ENCODE results near the gene SLC8A1.

Gene SLC8A1

DNA sequence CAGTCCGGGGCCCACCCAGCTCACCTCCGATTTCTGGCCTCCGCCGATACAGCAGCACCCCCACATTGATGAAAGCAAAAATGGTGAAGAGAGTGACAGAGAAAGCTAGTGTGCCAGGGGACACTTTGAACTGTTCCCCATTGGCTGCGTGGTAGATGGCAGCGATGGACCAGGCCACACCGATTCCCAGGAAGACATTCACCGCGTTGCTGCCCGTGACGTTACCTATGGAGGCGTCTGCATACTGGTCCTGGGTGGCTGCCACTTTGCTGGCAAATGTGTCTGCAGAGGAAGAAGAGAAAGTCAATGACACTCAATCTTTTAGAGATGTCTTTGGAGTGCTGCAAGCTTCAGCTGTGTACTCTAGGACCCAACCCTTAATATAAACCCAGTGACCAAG, 336.5 kb downstream of the SLC8A1 start:
- no peak overlapping the region for H3K4me3 ChIP-seq (ENCODE audit: low read depth, low read length)
- ChIA-PET CTCF (interaction anchor here (0.8 to 1.6 kb wide), 4 partner anchors 9 to 645 kb away, joined by 3 to 4 read pairs (median 4); no protein-coding TSS in a partner anchor), POLR2A (interaction anchor here (1.4 kb wide), 1 partner anchor 12 kb away, joined by 4 read pairs; no protein-coding TSS in a partner anchor)
- no peak for DNase-seq (ENCODE audit: low read depth, low spot score)
- TF ChIP-seq, protein P1, sequence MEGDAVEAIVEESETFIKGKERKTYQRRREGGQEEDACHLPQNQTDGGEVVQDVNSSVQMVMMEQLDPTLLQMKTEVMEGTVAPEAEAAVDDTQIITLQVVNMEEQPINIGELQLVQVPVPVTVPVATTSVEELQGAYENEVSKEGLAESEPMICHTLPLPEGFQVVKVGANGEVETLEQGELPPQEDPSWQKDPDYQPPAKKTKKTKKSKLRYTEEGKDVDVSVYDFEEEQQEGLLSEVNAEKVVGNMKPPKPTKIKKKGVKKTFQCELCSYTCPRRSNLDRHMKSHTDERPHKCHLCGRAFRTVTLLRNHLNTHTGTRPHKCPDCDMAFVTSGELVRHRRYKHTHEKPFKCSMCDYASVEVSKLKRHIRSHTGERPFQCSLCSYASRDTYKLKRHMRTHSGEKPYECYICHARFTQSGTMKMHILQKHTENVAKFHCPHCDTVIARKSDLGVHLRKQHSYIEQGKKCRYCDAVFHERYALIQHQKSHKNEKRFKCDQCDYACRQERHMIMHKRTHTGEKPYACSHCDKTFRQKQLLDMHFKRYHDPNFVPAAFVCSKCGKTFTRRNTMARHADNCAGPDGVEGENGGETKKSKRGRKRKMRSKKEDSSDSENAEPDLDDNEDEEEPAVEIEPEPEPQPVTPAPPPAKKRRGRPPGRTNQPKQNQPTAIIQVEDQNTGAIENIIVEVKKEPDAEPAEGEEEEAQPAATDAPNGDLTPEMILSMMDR (IDR thresholded peaks at IDR 0.05; ENCODE audit: insufficient read depth, low read length, missing control alignments) = no peak

DNA sequence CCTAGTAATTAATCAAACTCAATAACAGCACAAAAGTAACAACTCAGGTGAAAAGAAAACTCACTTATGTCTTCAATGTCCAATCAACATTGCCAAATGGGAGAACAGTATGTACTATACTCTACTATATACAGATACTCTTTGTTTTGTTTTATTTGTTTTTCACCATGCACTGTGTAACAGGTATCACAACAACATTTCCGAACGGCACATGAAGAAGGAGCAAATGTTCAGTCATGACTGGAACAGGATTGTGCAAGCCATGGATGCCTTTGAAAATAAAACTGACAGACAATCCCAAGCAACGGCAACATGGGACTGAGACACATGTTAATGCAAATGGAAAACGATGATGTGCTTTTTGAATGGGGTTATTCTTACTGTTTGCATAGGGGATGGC, 337.9 kb downstream of the SLC8A1 start:
- TF ChIP-seq, protein P1 (IDR thresholded peaks at IDR 0.05; ENCODE audit: insufficient read depth, low read length, missing control alignments) = no peak
- POLR2A ChIA-PET = no interaction called here
- CTCF ChIA-PET = interaction anchor here (0.8 kb wide), 1 partner anchor 10 kb away, joined by 3 read pairs; no protein-coding TSS in a partner anchor

DNA sequence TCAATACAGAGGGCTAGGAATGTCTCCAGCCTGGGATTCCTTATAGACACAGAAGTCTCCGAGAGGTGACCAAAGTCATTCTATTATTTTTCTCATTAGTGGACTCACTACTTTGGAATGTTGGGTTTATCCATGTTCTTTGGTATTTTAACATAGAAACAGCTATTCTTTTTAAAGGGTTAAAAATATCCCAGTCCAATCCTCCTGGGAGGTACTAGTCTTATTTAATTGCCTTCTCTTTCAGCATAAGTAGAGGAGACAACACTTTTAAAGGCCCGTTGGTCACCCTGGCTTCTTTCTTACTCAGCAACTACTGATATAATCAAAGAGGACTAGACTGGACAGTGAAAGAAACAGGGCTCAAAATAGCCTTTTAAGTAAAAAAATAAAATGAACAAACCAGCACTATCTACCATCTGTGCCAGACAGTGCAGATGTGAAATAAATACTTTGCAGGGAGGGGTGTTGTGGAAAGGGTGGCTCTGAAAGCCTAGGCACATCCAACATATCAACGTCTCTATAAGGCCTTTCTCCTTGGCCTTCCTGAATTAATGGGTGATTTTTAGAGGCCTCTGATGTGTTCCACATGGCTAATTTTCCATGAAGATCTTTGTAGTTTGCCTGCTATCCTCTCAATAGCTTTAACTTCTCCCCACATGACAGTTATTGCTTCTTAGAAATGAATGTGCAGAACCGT, 338.5 kb downstream of the SLC8A1 start:
- ChIA-PET POLR2A (interaction anchor here (0.7 kb wide), 1 partner anchor 10 kb away, joined by 3 read pairs; no protein-coding TSS in a partner anchor), CTCF (no interaction called here)
- no peak for DNase-seq (ENCODE audit: low read depth, low spot score)
- no peak overlapping the region for H3K4me3 ChIP-seq (ENCODE audit: low read depth, low read length)
- TF ChIP-seq, protein P1 (IDR thresholded peaks at IDR 0.05; ENCODE audit: insufficient read depth, low read length, missing control alignments) = no peak

More for the DNA sequence above, 337.9 kb downstream of the SLC8A1 start:
- no peak for DNase-seq (ENCODE audit: low read depth, low spot score)
- H3K4me3 ChIP-seq (ENCODE audit: low read depth, low read length) = no peak overlapping the region

DNA sequence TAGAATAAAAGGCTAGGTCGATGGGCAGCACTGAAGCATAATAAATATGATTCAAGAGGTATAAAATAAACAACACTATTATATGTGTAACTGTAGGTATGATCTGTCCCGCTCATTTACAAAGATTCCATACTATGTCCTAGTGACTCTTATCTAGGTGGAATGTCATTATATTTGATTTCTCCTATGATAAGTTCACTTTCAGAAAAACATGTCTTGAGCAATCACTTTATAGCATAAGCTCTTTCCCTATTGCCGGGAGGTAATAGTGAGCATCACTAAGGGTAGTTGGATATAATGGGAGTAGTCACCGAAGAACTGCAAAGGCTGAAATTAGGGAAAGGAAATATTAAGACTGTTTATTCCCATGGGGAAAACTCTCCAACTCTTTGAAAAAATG, 342.5 kb downstream of the SLC8A1 start:
- POLR2A ChIA-PET = no interaction called here
- H3K4me3 ChIP-seq (ENCODE audit: low read depth, low read length) = no peak overlapping the region
- TF ChIP-seq, protein P1 (IDR thresholded peaks at IDR 0.05; ENCODE audit: insufficient read depth, low read length, missing control alignments) = no peak
- no peak for DNase-seq (ENCODE audit: low read depth, low spot score)
- CTCF ChIA-PET = interaction anchor here (1.0 kb wide), 2 partner anchors 17 to 186 kb away, joined by 3 to 4 read pairs; no protein-coding TSS in a partner anchor

DNA sequence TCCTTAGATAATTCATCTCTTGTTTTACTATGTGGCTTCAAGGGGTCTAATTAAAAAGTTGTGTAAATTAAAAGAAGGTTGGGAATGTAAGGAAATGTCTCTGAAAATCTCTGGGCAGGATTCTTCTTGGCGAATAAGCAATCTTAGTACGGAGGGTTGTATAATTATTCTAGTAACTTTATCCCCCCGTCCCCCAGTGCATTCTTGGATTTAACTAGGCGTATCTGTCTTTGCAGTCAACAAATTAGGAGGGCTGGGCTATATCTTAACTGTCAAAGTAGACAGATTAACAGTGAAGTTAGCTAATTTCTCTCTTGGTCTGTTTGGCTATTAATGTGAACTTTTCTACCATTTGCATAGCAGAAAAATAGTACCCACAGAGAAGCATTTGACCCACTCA, 343.0 kb downstream of the SLC8A1 start:
- POLR2A ChIA-PET = no interaction called here
- no peak for DNase-seq (ENCODE audit: low read depth, low spot score)
- TF ChIP-seq, protein P1 (IDR thresholded peaks at IDR 0.05; ENCODE audit: insufficient read depth, low read length, missing control alignments) = no peak
- CTCF ChIA-PET = interaction anchor here (1.0 kb wide), 2 partner anchors 17 to 185 kb away, joined by 3 to 4 read pairs; no protein-coding TSS in a partner anchor
- no peak overlapping the region for H3K4me3 ChIP-seq (ENCODE audit: low read depth, low read length)

DNA sequence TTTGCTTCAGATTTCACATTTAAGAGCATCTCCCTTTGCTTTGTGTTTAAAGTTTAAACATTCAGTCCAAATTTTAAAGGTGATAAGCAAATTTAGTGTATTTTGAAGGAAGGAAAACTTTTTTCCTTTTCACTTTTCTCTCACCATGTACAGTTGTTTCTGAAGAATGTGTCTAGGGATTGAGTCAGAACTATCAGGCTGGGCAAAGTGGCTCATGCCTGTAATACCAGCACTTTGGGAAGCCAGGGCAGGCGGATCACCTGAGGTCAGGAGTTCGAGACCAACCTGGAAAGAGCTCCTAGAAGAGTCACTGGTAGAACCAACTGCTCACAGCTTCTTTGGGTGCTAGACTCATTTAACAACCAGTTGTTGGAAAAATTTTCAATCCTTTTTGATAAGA, 345.8 kb downstream of the SLC8A1 start:
- H3K4me3 ChIP-seq (ENCODE audit: low read depth, low read length) = no peak overlapping the region
- ChIA-PET POLR2A (interaction anchor here (1.0 to 1.4 kb wide), 3 partner anchors 17 to 345 kb away, joined by 3 to 4 read pairs (median 3); no protein-coding TSS in a partner anchor), CTCF (interaction anchor here (0.7 to 1.2 kb wide), 4 partner anchors 9 to 194 kb away, joined by 3 read pairs; no protein-coding TSS in a partner anchor)
- TF ChIP-seq, protein P1 (IDR thresholded peaks at IDR 0.05; ENCODE audit: insufficient read depth, low read length, missing control alignments) = no peak
- DNase-seq (ENCODE audit: low read depth, low spot score) = no peak
